Right lobe of liver (tissue), 6 donors: ENCODE data around the gene SLC17A7. TPM values are rescaled to one million over a fixed set of nuclear protein-coding genes. Genes with fewer than 3 reads are reported as not detected.

Source experiments
- ATAC-seq, 4 donors: fragments of 200-7000 bp; cut with Tn5 transposase; one replicate each; pipeline ENCODE4 v1.9.1; 2020; ENCODE audit warnings: mild to moderate bottlenecking in 4 of 4, moderate library complexity in 4 of 4
- DNase-seq, 3 donors: peaks; one replicate each; pipeline ENCODE4 v3.0.0-alpha.2; 2020
- H3K27ac ChIP-seq, 3 donors: fragments of 200-600 bp; one replicate each; pipeline ENCODE4 v1.8.0; 2022
- H3K27me3 ChIP-seq, 2 donors: fragments of 200-600 bp; one replicate each; pipeline ENCODE4 v1.8.0; 2022
- H3K36me3 ChIP-seq, 4 donors: fragments of 200-600 bp; sonication (generic) in 1 of 4; one replicate each; pipeline versions ENCODE4 v1.5.1 to v1.8.0; 2017 to 2022; ENCODE audit warnings: control low read depth in 1 of 4
- H3K4me1 ChIP-seq, 4 donors: fragments of 200-600 bp; sonication (generic) in 1 of 4; one replicate each; pipeline versions ENCODE4 v1.5.1 to v1.8.0; 2017 to 2022; ENCODE audit warnings: control low read depth in 1 of 4
- H3K4me3 ChIP-seq, 3 donors: fragments of 200-600 bp; one replicate each; pipeline ENCODE4 v1.8.0; 2022
- H3K9me3 ChIP-seq, 4 donors: fragments of 200-600 bp; sonication (generic) in 1 of 4; one replicate each; pipeline versions ENCODE4 v1.5.1 to v1.8.0; 2017 to 2022; ENCODE audit warnings: control low read depth in 1 of 4
- CTCF ChIP-seq, 4 donors: fragments of 200-600 bp in 3 of 4; fragments of 450-650 bp in 1 of 4; IDR thresholded peaks; one replicate each; pipeline versions ENCODE4 v1.5.1 to v1.8.0; 2016 to 2022; ENCODE audit warnings: antibody characterized with exemption in 4 of 4, mild to moderate bottlenecking in 2 of 4
- POLR2A ChIP-seq: fragments of 450-650 bp; IDR thresholded peaks from one replicate; pipeline ENCODE4 v1.6.1; 2017; ENCODE audit warnings: antibody characterized with exemption, mild to moderate bottlenecking
- WGBS: methylation state at CpG from one replicate; pipeline ENCODE4 v1.1.6; 2018; ENCODE audit warnings: low coverage, low lambda C conversion rate; ENCODE audit not compliant: insufficient coverage; ENCODE audit errors: missing lambda C conversion rate; 5-methylcytosine and 5-hydroxymethylcytosine counted together
- intact Hi-C, 2 donors: fragments of 100-400 bp; cut with DNase I; formaldehyde crosslinking; loops; one replicate each; pipeline versions ENCODE4 v1.11.2 to v1.14.1; 2022
- total RNA-seq, 6 experiments: library from RNA; depleted of rRNA in 2 of 6; stranded (reverse); fragments of >200 nt in 2 of 6; fragmentation: NEBNext Ultra II Directional in 3 of 6; extraction: Animal tissue kit (Norgen Biotek cat#: 25700) in 3 of 6; gene quantifications; one replicate each; pipeline versions ENCODE4 v1.1.0 to v1.2.4, GENCODE V29; 2016 to 2023
- donor health status: DM: no; HTN: yes; CAD: no.
- donor health status: DM: no; HTN: no; CAD: no.
- donor health status: DM: no; HTN: no; CAD: no.
- donor health status: DM: no; HTN: yes; CAD: no.
- donor health status: DM: no; HTN: yes; CAD: no.

Gene SLC17A7
- total RNA-seq, 6 experiments from 2014 or later, result 0.13 TPM; not detected in 5

GRCh38 chr19:49407482-49408015, 33.8 kb downstream of the SLC17A7 start:
- no peak for DNase-seq
- H3K4me1 ChIP-seq, result no peaks in the 10 kb centered on the region

GRCh38 chr19:49407079-49407478, 34.2 kb downstream of the SLC17A7 start:
- Histone ChIP-seq H3K36me3 (no peaks in the 10 kb centered on the region), H3K4me3 (no peak overlapping the region), H3K27ac (no peak overlapping the region), H3K27me3 (no peaks in the 10 kb centered on the region), H3K4me1 (no peaks in the 10 kb centered on the region), H3K9me3 (no peaks in the 10 kb centered on the region)
- no CpG with 5 or more reads among the region's 7 CpGs for WGBS
- intact Hi-C loops, result no loop called here
- TF ChIP-seq POLR2A (no peak), CTCF (IDR thresholded peaks at IDR 0.05) (no peak)
- no peak for ATAC-seq
- no peak for DNase-seq

More at GRCh38 chr19:49407482-49408015, 33.8 kb downstream of the SLC17A7 start:
- no peak for ATAC-seq
- H3K9me3 ChIP-seq, result no peaks in the 10 kb centered on the region
- no peaks in the 10 kb centered on the region for H3K36me3 ChIP-seq
- H3K4me3 ChIP-seq, result no peak overlapping the region
- H3K27ac ChIP-seq, result no peak overlapping the region
- 68% methylated on average over 13 of the region's 16 CpGs for WGBS
- TF ChIP-seq CTCF (IDR thresholded peaks at IDR 0.05), result no peak
- TF ChIP-seq POLR2A, result no peak
- intact Hi-C loops, result no loop called here
- no peaks in the 10 kb centered on the region for H3K27me3 ChIP-seq

DNA sequence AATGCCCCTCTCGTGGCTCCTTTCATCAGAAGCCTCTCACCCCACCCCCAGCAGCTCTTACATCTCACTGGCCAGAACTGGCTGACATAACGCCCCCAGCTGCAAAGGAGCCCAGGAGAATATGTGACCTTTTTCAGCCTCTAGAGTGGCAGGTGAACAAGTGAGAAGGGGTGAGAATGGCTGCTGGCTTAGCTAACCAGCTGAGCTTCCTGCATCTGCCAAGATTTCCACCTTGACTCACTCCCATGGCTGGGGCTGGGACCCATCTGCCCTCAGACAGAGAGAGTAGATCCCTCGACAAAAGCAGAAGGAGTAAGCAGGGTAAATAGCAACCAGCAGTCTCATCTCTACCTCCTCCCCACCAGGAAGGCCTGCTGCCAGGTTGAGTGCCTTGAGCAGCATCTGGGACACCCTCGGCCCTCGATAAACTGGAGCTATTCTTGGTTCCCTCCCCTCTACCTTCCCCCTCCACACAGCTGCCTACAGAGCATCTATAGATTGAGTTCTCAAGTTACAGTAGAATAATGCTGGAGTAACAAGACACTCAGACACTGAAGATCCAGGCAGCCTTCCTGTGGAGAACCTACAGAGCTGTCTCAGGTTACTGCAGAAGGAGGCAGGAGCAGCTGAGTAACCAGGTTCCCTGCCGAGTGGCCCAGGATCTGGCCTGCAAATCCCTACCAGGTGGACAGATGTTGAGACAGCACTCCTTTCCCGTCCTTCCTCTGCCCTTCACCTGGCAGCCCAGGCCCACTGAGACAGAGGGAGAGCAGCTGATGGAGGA, 37.7 kb downstream of the SLC17A7 start:
- no peaks in the 10 kb centered on the region for H3K36me3 ChIP-seq
- ATAC-seq, result peak in 1 of 4 donors; percentile 21
- H3K4me1 ChIP-seq, result no peaks in the 10 kb centered on the region
- no peak for DNase-seq
- H3K27me3 ChIP-seq, result no peaks in the 10 kb centered on the region
- TF ChIP-seq CTCF (IDR thresholded peaks at IDR 0.05) (no peak), POLR2A (no peak)
- no peak overlapping the region for H3K27ac ChIP-seq
- H3K9me3 ChIP-seq, result no peaks in the 10 kb centered on the region
- intact Hi-C loops, result no loop called here
- H3K4me3 ChIP-seq, result no peak overlapping the region
- WGBS, result 66% methylated on average over 4 of the region's 7 CpGs

GRCh38 chr19:49400029-49400428, 41.3 kb downstream of the SLC17A7 start:
- Histone ChIP-seq H3K27me3 (peaks cover 0 to 2% of the 10 kb centered on the region in 2 donors), H3K9me3 (no peaks in the 10 kb centered on the region), H3K4me1 (no peaks in the 10 kb centered on the region), H3K27ac (no peak overlapping the region), H3K4me3 (no peak overlapping the region), H3K36me3 (no peaks in the 10 kb centered on the region)
- TF ChIP-seq POLR2A (no peak), CTCF (IDR thresholded peaks at IDR 0.05) (no peak)
- ATAC-seq (peak in 2 of 4 donors; percentile 38 to 45), DNase-seq (no peak)
- intact Hi-C loops, result no loop called here
- 64% methylated on average over 6 of the region's 6 CpGs for WGBS
